ENCODE results near the gene PTPRF.

Gene PTPRF

GRCh38 chr1:43671193-43671592 is 140.5 kb downstream of the PTPRF start:
- TF ChIP-seq POLR2A (IDR thresholded peaks at IDR 0.05; ENCODE audit: extremely low read depth, insufficient read length), result no peak
- H3K4me3 ChIP-seq (ENCODE audit: low read depth, low read length), result no peak overlapping the region
- no peak for DNase-seq (ENCODE audit: low read depth)

GRCh38 chr1:43671626-43672330 is 141.1 kb downstream of the PTPRF start:
- TF ChIP-seq POLR2A (IDR thresholded peaks at IDR 0.05; ENCODE audit: extremely low read depth, insufficient read length) (no peak), MAX (IDR thresholded peaks at IDR 0.05; ENCODE audit: low read depth, low read length) (no peak), MYC (IDR thresholded peaks at IDR 0.05; ENCODE audit: low read depth, low read length) (no peak), CTCF (IDR thresholded peaks at IDR 0.05; ENCODE audit: low read depth, low read length) (no peak)
- no peak for DNase-seq (ENCODE audit: low read depth)
- H3K4me3 ChIP-seq (ENCODE audit: low read depth, low read length), result no peak overlapping the region

GRCh38 chr1:43673261-43673660 is 142.6 kb downstream of the PTPRF start:
- no peak for DNase-seq (ENCODE audit: low read depth)
- TF ChIP-seq CTCF (IDR thresholded peaks at IDR 0.05; ENCODE audit: low read depth, low read length) (no peak), MAX (IDR thresholded peaks at IDR 0.05; ENCODE audit: low read depth, low read length) (no peak), POLR2A (IDR thresholded peaks at IDR 0.05; ENCODE audit: extremely low read depth, insufficient read length) (no peak), MYC (IDR thresholded peaks at IDR 0.05; ENCODE audit: low read depth, low read length) (no peak)
- H3K4me3 ChIP-seq (ENCODE audit: low read depth, low read length), result no peak overlapping the region
